ENCODE data around the gene MCTP2.

DNA sequence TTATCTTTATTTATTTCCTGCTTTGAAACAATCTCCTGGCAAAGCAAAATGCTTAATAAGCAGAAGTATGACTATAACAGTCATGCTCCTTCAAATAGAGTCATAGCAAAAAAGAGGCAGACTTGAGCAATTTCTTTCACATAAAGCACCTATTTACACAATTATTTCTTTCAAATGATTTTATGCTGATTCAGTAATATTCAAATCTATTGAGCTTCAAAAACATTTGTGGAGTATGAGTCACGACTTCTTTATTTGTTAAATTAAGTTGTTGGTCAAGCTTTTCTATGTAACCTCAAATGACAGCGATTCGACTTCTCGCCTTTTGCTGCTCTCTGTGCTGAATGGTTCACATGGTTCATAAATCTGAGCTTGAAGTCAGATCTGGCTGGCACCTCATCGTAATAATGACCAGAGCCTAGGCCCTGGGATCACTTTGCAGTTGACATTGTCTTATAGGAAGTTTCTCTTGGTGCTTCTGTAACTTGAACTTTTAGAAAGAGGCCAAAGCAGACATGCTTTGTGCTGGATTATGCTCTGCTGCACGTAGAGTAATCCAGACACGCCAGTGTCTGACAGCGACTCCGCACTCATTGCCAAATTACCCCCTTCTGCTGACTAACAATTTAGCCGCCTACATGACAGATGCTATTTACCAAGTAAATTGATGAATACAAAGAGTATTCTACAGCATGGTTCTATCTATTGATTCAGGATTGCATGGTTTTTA lies 139.0 kb downstream of the MCTP2 start:
- TF ChIP-seq POLR2AphosphoS5 (IDR thresholded peaks at IDR 0.05) (no peak), POLR2A (IDR thresholded peaks at IDR 0.05) (no peak)
- TF ChIP-seq, protein P1, sequence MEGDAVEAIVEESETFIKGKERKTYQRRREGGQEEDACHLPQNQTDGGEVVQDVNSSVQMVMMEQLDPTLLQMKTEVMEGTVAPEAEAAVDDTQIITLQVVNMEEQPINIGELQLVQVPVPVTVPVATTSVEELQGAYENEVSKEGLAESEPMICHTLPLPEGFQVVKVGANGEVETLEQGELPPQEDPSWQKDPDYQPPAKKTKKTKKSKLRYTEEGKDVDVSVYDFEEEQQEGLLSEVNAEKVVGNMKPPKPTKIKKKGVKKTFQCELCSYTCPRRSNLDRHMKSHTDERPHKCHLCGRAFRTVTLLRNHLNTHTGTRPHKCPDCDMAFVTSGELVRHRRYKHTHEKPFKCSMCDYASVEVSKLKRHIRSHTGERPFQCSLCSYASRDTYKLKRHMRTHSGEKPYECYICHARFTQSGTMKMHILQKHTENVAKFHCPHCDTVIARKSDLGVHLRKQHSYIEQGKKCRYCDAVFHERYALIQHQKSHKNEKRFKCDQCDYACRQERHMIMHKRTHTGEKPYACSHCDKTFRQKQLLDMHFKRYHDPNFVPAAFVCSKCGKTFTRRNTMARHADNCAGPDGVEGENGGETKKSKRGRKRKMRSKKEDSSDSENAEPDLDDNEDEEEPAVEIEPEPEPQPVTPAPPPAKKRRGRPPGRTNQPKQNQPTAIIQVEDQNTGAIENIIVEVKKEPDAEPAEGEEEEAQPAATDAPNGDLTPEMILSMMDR (IDR thresholded peaks at IDR 0.05) = no peak
